HG03025 (cell line): ENCODE measurements around the gene TPH2.

Experiments
- ATAC-seq: cut with Tn5 transposase; IDR thresholded peaks from one replicate; pipeline ENCODE4 v1.9.1; 2021; ENCODE audit warnings: mild to moderate bottlenecking, moderate library complexity; ENCODE audit not compliant: unreplicated experiment, low FRiP score

The TPH2 gene

DNA sequence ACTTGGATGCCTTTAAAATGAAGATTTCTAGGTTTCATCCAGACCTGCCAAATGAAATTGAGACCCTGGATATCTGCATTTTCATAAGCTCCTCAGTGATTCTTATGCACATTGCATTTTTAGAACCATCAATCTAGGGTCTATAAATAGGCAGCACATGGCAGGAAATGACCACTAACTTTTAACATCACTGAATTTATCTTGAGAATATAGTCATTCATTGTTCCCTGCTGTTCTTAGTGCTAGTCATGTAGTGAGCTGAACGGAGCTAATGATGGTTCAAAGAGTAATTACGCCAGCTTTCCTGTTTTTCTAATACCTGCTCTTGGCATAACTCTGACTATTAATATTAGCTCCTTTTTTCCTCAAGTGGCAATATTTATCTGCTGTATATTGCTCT is 91.6 kb downstream of the TPH2 start:
- ATAC-seq = no peak

DNA sequence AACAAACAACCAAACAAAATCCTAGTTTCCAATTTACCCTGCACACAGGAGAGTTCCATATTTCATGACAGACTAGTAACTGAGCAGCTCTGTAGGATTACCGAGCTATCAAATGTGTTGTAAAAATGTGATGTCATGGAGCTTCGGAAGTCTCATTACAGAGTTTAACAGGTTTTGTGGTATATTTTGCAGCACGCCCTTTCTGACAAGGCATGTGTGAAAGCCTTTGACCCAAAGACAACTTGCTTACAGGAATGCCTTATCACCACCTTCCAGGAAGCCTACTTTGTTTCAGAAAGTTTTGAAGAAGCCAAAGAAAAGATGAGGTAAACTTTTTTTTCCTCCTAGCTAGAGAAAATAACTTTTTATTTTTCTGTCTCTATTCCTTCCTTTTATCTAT is 92.4 kb downstream of the TPH2 start:
- ATAC-seq = no peak

DNA sequence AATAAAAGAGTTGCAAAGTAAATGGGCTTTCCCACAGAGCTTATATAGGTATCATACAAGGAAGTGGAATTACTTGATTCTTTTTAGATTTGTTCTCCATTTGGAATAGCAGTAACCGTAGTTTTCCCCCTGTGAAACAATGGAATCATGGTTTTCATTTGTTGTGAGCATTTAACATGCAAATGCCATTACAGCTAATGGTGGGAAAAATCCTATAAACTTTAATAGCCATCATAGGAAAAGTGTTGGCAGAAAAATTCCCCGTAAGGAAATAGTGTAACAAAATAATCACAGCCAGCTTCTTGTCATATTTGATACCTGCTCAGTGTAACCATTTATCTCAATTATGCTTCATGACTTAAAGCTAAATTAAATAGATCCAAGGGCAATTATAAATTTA is 95.3 kb downstream of the TPH2 start:
- ATAC-seq = no peak

DNA sequence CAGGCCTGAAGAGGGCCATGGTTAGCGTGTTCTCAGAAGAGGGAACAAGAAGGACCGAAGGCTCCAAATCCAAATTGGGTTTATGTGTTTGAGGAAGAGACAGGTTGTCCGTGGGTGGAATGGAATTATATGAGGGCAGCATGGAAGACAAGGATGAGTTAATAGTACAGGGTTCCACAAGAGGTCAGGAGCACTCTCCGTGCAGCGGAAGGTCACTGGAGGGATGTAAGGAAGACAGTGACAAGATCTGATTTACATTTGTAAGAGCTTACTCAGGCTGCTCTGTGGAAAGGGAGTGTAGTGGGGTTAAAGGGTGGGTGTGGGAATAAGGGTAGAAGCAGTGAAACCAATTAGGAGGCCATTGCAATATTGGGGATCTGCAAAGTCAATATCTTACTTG is 97.0 kb downstream of the TPH2 start:
- ATAC-seq = no peak

DNA sequence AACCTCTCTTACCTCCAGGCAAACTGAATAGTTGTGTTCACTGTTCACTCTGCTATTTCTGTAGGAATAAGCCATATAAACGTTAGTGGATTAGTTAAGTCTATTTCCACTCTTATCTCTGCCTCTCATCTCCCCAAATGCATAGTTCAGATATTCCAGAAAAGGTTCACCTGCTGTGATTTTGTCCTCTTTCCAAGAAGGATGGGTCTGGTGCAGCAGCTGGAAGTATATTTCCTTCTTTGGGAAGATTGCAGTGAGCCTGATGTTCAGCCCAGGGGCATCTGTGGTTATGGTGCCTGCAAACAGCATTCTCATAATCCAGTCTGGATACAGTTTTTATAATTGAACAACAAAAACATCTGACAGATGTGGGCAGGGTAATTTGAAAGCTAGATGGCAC is 97.7 kb downstream of the TPH2 start:
- ATAC-seq = no peak

DNA sequence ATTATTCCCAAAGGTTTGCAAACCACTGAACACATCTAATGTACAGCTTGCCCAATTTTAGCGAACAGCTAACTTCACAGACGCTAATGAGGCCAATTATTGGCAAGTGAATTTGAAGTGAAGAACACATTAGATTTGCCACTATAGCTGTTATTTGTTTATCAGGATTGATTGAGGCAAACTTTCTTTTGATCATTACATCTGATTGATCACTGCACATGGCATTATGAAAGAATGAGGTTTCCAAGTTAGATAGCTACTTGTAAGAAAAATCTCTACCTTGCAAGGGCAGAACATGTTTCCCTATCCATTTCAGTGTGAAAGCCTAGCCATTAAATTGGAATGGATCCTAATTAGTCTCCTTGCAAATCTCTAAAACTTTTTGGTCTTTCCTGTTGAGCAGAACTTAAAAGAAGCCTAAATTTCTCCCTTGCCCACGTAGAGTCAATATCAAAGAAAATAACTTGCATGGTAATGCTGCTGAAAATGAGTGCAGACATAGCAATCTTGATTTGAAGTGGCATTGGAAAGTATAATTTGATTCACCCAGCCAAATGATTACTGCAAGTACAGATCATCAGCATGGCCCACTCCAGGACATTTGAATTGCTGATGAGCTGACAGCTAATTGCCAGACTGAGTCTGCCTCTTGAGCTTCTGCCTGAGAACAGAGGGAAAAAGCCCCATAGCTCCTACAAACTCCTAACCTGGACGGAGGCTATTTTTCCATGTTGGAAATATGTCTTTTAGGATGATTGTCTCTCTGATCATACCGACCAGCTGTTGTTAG is 98.6 kb downstream of the TPH2 start:
- no peak for ATAC-seq

DNA sequence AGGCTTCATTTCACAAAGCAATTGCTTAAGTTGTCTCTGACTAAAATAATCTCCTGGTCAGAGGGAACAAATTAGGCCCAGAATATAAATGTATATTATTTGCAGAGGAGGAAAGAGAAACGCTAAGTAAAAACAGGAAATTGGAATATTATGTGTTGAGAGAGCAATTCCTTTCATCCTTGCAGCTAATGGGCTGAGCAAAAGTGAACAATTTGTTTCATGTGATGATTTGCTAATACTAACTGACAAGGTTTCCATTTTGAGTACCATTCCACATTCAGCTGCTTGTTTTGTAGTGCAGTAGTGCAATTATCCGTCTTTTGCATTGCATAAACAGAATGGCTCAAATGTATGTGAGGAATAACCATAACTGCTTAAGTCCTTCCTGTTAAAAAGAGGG is 103.2 kb downstream of the TPH2 start:
- no peak for ATAC-seq

DNA sequence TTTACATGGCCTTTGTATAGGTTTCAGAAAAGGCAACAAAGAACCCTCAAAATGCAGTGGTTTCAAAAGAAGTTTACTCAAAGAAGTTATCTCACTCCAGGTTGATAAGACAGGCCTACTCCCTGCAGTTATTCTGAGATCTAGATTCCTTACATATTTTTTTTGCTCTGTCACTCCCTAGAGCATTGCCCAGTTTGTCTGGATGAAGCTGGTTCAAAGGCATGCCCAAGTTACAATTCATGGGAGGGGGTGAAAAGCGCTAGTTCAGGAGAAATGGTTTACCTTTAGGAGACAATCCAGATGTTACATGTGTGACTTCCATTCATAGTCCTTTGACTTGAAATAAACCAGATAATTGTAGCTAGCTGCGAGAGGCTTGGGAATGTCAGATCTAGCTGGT is 115.0 kb downstream of the TPH2 start:
- ATAC-seq = no peak

DNA sequence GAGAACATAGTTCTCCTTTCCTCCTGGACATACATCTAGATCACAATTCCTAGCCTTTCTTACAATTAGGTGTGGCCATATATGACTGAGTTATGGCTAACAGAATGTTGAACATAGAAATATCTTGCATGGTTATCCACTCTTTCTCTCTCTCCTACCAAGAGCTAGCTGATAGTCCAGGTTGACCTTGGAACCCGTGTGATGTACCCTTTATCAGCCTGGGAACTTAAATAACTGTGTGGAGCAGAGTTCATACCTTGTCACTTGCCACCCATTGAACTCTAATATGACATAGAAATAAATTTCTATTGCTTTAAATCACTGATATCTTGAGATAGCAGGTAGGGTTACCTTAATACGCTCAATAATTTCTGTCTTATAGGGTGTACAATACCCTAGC is 115.9 kb downstream of the TPH2 start:
- ATAC-seq = no peak

DNA sequence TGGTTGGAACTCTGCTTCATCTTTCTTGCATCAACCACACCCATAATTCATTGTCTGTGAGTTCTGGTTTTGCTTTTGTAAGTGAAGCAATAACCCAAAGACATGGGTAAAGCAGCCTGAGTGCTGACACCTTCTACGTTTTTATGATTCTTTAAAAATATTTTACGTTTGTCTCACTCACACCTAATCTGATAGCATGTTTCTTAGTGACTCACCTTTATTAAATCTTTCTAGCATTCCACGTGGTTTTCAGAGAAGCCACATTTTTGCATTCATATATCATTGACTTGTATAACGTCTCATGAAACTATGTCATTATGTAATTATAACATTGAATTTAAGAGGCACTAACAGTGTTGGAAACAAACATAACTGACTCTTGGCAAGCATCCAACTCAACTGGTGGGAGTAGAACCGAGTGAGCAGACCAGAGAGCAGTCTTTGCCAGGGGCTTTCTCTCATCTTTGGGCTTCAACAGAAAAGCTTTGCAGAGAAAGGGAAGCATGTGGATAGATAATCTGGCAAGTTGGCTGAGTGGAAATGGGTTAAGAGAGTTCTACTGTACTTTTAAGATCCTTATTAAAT is 118.8 kb downstream of the TPH2 start:
- no peak for ATAC-seq

DNA sequence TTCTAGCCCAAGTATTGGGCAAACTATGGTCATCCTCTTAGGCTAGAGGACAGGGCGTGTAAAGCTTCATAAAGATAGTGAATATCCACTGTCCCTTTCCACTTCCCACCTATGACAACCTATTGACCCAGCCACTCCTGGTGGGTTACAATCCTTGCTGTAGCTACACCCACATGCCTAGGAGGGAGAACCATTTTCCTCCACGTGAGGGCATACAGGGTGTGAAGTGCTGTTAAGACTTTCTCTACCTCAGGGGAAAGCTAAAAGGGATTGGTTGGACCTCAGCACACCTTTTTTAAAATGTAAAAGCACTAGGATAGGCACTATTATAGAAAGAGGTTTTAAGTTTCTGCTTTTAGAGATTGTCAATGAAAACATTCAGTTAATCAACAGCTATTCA is 124.4 kb downstream of the TPH2 start:
- ATAC-seq = no peak

DNA sequence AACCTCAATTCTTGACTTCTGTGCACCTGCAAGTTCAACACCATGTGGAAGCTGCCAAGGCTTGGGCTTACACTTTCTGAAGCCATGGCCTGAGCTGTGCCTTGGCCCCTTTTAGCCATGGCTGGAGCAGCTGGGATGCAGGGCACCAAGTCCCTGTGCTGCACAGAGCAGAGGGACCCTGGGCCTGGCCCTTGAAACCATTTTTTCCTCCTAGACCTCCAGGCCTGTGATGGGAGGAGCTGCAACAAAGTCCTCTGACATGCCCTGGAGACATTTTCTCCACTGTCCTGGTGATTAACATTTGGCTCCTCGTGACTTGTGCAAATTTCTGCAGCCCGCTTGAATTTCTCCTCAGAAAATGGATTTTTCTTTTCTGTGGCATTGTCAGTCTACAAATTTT is 132.4 kb downstream of the TPH2 start:
- no peak for ATAC-seq

DNA sequence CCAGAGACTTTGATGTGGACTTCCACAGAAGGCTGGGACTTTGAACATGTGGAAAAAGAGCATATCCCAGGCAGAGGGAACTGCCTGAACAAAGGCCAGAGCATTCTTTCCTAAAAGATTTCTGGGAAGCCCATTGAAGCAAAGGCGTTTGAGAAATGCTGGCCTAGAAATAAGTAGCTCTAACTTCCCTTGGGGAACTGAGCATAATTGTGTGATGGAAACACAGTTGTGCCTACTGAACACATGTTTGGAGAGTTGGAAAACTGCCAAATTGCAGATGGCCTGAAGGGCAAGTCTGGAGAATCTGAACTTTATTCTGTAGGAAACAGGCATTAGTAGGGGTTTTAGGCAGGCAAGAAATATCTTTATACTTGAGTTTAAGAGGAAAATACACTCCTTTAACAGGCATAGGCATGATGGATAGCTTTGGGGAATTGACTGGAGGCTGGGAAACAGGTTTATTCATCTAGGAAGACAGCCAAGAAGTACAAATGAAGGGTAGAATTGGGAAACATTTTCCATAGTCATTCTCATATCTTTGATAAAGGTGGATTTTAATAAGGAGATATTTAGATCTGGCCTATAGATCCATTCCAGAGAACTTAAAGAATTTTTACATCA is 134.1 kb downstream of the TPH2 start:
- no peak for ATAC-seq

DNA sequence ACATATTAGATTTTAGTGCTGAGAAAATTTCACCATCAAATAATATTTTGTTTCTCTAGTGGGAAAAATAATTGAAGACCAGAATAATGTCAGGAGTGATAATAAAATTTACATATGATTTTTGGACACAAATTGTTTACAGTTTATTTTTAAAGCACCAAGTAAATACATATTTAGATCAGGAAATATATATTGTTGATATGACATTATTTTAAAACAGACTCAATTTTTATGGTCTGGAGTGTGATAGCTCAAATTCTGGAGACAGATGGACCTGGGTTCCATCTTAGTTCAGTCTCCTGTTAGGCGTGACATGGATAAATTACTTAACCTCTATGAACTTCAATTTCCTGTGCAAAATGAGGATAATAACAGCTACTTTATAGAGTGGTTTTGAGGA is 135.4 kb downstream of the TPH2 start:
- ATAC-seq = no peak

DNA sequence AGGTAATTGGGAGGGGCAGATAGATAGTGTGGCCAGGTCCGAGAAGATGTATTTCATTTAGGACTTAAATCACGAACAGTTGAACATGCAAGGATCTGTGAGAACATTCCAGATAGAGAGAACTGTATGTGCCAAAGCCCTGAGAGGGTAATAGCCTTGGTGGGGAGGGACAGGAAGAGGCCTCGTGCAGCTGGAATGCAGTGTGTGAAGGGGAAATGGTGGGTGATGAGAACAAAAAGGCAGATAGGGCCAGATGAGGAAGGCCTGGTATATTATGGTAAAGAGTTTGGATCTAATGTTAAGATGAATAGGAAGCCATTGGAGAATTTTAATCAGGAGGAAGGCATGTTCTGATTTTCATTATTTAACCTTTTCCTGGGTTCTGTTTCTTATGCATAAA is 136.3 kb downstream of the TPH2 start:
- ATAC-seq = no peak

DNA sequence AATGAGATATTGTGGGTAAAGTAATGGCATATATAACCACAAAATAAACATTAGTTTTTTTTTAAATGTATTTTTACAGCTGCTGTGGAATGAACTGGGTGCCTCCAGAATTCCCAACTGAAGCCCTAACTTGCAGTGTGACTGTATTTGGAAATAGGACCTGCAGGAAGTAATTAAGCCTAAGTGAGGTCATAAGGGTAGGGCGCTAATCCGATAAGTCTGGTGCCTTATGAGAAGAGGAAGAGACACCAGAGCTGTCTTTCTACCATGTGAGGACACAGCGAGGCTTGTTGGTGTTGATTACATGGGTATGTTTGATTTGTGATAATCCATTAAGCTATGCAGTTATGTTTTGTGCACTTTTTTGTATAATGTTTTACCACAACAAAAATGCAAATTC is 136.8 kb downstream of the TPH2 start:
- ATAC-seq = no peak

DNA sequence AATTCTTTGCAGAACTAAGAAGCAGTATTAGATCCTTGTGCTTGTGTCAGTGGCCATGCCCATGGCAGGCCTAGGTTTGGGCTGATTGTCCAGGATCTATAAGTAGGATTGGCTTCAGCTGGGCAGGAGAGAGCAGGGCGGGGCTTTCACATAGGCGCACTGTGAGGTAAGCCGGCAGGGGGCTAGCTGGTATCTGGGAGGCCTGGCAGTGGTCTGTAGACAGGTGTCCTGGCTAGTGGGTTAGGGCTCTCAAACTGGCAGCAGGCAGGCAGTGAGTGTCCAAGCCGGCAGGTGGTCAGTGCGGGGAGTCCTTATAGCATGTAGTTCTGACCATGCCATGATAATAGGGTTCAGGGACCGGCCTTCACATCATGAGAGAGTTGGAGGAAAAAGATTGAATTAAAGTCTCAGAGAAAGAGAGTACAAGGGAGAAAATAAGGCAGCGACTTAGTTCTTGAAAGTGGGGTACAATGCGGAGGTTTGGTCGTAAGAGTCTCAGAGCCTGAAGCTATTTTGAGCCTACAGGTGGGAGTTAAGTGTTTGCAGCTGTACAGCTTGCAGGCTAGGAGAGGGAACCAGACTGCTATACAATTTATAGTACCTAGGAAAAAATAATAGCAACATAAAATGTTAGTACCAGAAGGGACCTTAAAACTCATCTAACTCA is 137.4 kb downstream of the TPH2 start:
- no peak for ATAC-seq

DNA sequence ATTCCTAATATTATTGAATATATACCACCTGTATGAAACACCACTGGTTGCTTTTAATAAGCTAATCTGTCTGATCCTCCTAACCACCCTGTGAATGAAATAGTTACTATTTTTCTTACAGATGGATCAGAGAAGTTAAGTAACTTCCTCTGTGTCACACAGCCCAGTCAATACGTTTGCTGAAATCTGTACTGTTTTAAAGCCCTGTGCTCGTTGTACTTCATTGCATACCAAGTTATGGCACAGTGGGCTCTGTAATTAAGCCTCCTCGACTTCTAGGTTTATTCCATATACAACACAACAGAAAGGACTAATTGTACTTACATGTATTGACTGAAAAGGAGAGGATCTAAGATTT is 137.9 kb downstream of the TPH2 start:
- ATAC-seq = no peak

DNA sequence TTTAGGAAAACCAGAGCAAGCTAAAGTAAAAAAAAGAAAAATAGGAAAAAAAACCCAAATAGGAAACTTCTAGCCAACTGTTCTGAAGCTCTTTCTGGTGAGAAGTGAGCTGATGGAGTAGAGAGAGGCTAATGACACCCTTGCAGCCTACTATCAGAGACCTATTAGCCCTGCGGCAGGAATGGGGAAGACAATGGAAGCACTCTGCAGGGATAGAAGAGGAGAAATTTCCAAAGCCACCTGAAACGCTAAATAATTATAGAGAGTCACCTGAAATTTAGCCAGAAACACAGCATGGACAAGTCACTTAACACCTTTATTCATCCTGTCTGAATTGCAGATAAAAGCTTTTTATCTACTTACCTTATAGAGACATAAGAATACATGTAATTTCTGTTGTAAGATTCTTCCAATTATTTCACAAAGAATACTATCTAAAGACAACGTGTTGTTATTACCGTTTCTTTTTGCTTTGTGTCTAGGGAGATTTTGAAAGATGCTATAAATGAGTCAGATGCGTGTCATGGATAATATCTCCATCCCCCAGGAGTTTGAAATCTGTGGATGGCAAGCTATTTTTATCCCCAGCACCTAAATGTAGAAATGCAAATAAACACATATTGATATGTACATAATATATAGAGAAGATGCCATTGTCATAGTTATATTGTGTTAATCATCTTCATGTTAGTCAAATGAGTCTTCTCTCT is 138.6 kb downstream of the TPH2 start:
- ATAC-seq = no peak

DNA sequence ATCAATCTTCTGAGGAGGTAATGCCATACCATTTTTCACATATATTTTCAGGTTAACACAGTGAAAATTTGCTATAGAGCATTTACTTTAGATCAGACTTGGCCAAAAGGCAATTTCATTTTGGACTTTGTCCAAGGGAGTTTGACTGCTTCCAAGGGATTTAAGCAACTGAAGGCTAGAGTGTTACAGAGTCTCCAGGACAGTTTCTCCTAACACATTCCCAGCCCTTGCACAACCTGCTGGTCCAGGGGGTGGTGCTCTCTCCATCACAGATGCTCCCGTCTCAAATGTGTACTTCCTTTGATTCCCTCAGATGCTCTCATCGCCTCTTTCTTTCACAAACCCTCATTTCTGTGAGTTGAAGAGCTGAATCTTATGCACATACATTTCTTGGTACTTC is 143.1 kb downstream of the TPH2 start:
- no peak for ATAC-seq
